Epithelial cell of prostate (primary cell): Measurements from ENCODE around the gene ADCY3.

ENCODE experiments used
- DNase-seq: peaks from one replicate; pipeline ENCODE4 v3.0.0-alpha.2; 2011; ENCODE audit warnings: low read depth, low spot score
- H3K27ac ChIP-seq: fragments of 450-650 bp; 2 replicates; pipeline ENCODE4 v1.5.1; 2017; ENCODE audit warnings: mild to moderate bottlenecking

ADCY3 gene

GRCh38 chr2:24855726-24856125, 64.3 kb downstream of the ADCY3 start:
- H3K27ac ChIP-seq, result no peak overlapping the region
- DNase-seq, result no peak

DNA sequence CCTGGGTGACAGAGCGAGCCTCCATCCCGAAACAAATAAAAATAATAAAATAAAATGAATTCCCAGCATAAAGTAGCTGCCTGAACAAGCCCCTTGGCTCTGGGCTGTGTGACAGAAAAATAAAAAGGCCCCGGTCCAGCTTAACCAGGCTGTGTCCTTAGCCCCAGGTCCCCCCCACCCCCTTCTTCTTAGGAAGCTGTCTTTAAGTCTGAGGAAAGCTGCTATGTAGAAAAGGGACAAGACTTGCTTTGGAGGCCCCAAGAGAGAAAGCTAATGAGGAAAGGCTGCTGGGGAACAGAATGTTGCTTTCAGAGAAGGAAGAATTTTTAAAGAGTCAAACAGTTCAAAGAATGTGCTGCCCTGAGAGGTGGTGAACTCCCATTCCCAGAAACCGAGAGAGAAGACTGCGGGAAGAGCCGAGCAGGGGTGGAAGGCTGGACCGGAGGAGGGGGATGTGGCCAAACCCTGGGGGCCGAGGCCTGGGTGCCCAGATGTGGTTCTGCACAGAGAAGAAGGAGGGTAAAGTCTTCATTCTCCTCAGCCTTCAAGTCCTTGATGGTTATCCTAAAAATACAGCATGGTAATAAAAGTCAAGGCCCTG, 64.9 kb downstream of the ADCY3 start:
- no peak for DNase-seq
- no peak overlapping the region for H3K27ac ChIP-seq

- DNase-seq, result no peak
- H3K27ac ChIP-seq, result no peak overlapping the region
Measured at GRCh38 chr2:24853996-24854395, 66.0 kb downstream of the ADCY3 start.

DNA sequence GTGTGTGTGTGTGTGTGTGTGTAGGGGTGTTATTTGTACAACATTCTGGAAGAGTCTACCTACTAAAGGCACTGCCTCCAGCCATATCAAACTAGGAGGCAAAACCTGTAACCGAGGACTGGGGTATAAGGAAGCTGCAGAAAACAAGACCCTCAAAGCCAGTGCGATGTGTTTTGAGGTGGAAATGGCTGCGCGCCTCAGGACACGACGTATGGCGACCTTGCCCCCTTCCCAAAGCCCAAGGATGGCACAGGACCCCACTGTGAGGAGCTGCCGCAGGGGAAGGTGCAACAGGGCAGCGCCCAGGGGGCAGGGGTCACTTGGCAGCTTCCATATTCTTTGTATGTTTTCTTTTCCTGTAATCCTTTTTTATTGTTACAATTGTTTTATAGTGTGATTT, 67.0 kb downstream of the ADCY3 start:
- H3K27ac ChIP-seq, result no peak overlapping the region
- DNase-seq, result no peak

- H3K27ac ChIP-seq, result no peak overlapping the region
- no peak for DNase-seq
Measured at GRCh38 chr2:24852431-24853020, 67.5 kb downstream of the ADCY3 start.

DNA sequence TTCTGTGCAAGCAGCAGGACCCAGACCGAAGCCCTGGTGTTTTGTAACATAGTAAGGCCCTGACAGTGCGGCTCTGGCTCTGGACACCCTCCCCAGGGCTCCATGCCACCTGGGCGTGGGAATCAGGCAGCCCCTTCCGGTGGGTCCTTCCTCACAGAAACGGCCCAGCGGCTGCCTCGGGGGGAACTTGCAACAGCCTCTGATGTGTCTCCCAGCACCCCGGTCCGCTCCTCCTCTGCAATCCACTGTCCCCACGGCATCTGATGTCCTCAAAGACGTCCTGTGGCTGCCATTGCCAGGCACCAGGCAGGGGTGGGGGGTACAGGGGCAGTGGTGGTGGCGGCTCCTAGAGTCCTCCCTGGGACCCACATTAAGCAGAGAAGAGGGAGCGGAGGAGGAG, 68.0 kb downstream of the ADCY3 start:
- no peak for DNase-seq
- H3K27ac ChIP-seq, result no peak overlapping the region

DNA sequence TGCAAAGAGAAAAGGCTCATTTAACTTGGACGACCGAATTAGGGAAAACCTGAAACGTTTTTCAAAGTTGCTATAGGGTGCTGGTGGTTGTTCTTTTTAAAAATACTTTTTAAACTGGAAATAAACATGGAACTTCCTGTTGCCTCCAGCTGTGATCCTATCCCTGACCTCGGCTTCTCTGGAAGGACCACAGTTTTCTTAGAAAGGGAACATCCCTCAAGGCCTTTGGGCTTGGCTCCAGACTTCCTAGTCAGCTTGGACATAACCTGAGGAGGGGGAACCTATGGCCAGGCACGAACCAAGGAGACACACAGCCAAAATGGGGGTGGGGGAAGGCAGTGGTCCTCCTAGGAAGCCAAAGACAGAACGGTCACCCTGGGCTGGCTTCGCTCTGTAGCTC, 69.1 kb downstream of the ADCY3 start:
- H3K27ac ChIP-seq, result no peak overlapping the region
- DNase-seq, result no peak

DNA sequence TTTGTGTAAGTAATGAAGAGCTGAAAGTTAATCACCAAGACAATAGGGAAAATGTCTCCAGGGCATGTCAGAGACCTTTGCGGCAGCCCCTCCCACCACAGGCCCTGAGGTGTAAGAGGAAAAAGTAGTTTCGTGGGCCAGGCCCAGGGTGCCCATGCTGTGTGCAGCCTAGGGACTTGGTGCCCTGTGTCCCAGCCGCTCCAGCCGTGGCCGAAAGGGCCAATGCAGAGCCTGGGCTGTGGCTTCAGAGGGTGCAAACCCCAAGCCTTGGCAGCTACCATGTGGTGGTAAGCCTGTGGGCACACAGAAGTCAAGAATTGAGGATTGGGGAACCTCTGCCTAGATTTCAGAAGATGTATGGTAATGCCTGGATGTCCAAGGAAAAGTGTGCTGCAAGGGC, 74.3 kb downstream of the ADCY3 start:
- DNase-seq, result no peak
- H3K27ac ChIP-seq, result no peak overlapping the region

- H3K27ac ChIP-seq, result no peak overlapping the region
Measured at GRCh38 chr2:24844023-24844685, 75.9 kb downstream of the ADCY3 start.

DNA sequence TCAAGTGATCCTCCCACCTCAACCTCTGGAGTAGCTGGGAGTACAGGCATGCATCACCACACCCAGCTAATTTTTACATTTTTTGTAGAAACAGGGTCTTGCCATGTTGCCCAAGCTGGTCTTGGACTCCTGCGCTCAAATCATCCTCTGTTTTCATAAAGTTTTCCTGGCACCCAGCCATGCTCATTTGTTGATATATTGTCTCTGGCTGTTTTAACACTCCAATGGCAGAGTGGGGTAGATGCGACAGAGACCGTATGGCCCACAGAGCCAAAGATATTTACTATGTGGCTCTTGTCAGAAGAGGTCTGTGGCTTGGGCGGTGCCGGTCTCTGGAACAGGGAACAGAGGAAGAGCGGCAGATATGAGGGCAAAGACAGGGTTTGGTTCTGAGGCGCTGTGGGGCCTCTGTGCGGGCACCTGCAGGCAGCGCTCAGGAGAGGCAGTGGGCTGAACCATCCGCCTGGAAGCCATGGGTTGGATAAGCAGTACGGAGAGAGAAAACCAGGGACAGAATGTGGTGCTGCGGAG, 76.6 kb downstream of the ADCY3 start:
- H3K27ac ChIP-seq, result no peak overlapping the region

More at GRCh38 chr2:24844023-24844685, 75.9 kb downstream of the ADCY3 start:
- DNase-seq, result no peak

DNA sequence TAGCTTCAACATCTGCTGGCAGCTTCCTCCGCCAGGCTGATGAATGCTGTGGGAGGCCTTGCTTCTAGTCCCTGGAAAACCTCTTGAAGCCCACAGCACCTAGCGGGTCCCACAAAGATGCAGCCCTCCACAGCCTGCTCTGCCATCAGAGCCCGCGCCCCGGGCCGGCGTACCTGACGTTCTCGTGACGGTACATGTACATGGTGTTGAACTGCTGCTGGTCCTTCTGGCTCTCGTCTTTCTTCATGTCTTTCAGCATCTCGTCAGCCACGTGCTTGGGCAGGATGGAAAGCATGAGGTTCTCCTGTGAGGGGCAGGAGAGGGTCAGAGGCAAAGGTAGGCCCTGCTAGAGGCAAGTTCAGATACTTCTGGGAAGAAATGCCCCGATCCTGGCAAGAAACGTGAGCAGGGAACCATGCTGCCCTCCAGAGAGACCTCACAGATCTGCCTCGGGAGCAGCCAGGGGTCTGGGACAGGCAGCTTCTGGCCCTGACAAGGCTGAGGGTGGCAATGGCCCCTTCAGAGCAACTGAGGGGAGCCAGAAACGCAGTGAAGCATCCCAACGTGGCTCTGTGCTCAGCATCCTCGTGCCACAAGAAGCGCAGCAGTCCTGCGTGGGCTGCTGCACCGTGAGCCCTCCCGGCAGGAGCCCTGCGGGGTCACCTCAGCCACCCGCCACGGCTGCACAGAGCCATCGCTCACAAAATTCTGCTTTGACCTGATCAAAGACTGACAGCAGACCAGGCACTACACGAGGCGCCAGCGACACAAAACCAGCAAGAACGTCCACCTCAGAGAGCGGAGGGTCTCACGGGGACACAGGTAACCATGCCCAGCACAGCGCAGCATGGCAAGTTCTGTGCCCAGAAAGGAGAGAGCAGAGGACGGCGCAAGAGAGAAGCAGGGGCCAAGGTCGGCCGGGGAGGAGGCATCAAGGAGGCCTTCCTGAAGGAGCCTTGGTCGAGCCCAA, 77.7 kb downstream of the ADCY3 start:
- no peak overlapping the region for H3K27ac ChIP-seq
- no peak for DNase-seq

More for the DNA sequence above, 76.6 kb downstream of the ADCY3 start:
- no peak for DNase-seq

DNA sequence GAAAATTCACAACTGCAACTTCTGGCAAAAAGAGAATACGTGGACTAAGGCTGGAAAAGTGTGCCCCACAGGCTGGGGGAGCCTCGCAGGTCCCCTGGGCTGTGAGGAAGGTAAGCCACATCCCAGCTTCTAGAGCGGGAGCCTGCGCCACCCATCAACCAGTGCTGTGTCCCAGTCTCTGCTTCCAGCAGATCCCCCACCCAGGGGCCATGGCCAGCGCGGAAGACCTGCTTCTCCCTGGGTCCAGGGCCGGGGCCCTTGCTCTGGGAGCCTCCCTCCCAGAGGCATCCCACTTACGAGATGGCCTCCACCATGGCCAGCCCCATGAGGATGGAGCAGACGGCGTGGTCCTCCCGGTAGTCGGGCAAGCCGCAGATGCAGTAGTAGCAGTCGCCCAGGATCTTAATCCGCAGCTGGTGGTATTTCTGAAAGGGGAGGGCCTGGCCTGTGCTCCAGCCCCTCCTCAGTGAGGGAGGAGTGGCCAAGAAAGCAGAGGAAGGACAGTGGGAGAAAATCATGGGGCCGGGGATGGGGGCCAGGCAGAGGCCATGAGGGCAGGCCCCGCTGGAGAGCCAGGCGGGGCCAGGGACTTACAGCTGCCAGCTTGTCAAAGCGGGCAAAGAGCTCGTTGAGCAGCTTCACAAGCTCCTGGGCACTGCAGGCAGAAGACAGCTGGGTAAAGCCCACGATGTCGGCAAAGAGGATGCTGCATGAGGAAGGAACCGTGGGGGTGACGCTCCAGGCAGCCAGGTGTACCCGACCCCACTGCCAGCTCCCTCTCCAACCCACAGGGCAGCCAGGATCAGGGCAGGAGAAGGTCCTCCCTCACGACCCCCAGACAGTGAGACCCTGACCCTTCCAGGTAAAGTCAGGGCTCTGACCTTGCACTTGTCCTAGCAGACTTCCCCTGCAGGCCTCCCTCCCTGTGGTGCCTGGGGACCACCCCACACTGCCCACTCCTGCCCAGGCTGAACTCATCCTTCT, 78.8 kb downstream of the ADCY3 start:
- DNase-seq, result no peak
- H3K27ac ChIP-seq, result no peak overlapping the region

DNA sequence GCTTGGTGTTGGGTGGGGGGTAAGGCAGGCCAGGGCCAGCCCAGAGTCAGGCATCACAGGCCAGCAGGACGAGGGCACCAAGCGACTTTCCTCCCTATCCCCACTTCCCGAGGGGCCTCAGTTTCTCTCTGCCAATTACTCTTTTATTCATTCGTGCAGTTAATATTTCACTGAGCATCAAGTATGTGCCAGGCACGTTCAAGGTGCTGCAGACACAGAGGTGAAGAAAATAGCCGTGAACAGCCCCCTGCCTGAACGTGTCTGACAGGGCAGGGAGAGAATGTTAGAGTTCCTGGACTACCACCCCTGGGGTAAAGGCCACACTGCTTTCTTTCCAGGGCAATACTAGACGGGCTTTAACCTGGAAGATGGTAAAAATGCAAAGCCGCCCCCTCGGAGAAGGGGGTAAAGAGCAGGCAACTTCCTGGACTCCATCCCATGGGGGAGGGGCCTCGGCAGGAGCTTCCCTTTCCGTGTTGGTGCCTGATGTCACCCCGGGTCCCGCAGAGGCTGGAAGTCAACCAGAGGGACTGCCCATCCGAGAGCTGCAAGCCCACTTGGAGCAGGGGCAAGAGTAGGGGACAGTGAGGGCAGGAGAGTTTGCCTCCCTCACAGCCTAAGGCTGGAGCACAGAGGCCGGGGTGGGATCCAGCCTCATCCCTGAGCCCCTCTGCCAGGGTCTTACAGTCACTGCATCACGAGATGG, 79.7 kb downstream of the ADCY3 start:
- no peak overlapping the region for H3K27ac ChIP-seq
- DNase-seq, result no peak

- no peak for DNase-seq
- H3K27ac ChIP-seq, result no peak overlapping the region
Measured at GRCh38 chr2:24839729-24840128, 80.3 kb downstream of the ADCY3 start.

GRCh38 chr2:24838541-24838940, 81.5 kb downstream of the ADCY3 start:
- DNase-seq, result no peak
- no peak overlapping the region for H3K27ac ChIP-seq

GRCh38 chr2:24837996-24838513, 82.0 kb downstream of the ADCY3 start:
- no peak overlapping the region for H3K27ac ChIP-seq
- DNase-seq, result no peak

DNA sequence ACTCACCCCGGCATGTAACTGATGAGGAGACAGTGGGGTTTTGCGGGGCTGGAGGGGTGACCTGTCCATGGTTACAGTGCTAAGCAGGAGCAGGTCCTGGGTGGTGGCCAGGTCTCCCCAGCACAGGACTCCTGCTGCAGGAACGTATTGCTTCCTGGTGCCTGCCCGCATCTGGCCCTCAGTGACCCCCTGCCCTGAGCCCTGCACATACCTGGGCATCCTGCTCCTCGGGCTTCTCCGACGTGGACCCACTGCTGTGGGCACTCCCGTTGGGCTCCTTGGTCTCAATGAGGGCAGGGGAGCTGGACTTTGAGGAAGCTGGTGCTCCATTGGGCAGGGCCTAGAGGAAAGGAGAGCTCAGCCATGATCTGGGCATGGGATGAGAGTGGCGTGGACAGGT, 83.3 kb downstream of the ADCY3 start:
- no peak overlapping the region for H3K27ac ChIP-seq

DNA sequence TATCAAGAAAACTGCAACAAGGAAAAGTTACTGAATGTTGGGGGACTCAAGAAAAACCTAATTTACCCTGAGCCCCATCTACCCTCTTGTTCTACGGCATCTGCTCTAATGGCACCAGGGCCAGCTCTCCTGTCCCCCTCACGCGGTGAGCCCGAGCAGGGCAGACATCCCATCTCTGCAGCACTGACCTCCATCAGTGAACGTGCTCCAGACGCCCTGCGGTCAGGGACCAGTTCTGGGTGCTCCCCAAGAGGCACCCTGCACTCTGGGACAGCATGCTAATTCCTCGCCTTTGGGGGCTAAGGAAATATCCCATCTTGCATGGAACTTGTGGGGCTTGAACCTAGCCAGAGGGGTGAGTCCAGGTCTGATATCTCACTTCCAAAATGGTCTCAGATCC, 83.8 kb downstream of the ADCY3 start:
- no peak overlapping the region for H3K27ac ChIP-seq
- DNase-seq, result no peak

More for the DNA sequence above, 83.3 kb downstream of the ADCY3 start:
- DNase-seq, result no peak
